ENCODE measurements around the gene MEX3A. TPM values are rescaled to one million over a fixed set of nuclear protein-coding genes. Genes with fewer than 3 reads are reported as not detected.

Gene MEX3A
- total RNA-seq, 1 donor from 2014 or later: 10.5 TPM

DNA sequence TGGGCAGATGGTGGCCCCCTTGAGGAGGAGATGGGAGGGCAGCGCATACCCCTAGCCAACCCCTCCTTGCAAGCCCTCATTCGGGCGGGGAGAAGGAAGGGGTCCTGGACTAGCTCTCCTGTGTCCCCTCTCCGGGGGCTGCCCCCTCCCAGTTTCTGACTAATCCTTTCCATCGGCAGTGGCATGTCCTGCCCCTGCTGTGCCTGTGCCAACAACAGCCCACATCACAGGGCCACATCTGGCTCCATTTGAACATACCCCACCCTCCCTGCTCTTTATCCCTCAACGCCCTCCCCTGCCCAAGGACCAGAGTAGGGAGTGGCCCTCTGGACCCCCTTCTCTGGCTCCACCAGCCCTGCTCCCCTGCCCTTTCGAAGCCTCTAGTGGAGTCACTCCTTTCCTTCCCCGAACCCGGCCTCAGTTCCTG, 21.3 kb upstream of the MEX3A start:
- DNase-seq (ENCODE audit: extremely low read depth, low read depth, low spot score): no peak

DNA sequence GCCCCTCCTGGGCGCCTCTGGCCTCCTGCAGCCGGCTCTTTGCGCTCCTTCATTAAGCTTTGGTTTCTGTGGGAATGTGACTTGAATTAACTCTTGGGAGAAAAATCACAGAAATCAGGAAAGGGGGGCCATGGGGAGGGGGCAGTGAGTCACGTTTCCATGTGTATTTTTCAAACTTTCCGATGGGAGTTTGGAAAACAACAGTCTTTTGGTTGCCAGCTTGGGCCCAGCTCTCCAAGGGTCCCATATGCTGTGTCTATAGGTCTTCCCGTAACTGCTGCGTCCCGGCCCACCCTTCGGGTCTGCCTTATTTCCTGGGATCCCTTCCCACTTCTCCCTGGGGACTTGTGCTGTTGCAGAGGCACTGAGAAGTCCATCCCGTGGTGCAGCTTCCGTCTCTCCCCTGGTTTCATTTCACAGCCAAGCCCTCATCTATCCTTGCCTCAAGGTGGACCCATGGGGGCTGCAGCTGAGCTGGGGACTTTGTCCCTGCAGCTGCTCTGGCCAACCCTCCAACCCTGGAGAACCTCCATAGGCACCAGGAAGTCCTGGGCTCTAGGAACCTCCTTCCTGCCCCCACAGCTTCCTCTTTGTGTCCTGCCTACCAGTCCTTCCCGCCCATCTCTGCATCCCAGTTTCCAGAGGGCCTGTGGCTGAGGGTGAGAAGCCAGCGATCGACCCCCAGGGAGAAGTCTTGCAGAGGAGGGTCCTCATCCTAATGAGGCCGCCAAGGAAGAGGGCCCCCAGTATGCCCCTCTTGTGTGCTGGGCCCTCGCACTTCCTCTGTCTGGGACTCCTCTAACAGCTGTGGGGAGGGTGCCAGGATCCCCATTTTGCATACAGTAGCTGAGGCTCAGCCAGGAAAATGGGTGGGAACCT, 20.6 kb upstream of the MEX3A start:
- no peak for DNase-seq (ENCODE audit: extremely low read depth, low read depth, low spot score)

GRCh38 chr1:156101880-156102279, 19.6 kb upstream of the MEX3A start:
- DNase-seq (ENCODE audit: extremely low read depth, low read depth, low spot score): no peak

- no peak for DNase-seq (ENCODE audit: extremely low read depth, low read depth, low spot score)
These were observed 18.1 kb upstream of the MEX3A start for GRCh38 chr1:156100205-156100995.

- DNase-seq (ENCODE audit: extremely low read depth, low read depth, low spot score): no peak
These were observed 17.0 kb upstream of the MEX3A start for GRCh38 chr1:156099282-156099681.

GRCh38 chr1:156098784-156099183, 16.5 kb upstream of the MEX3A start:
- DNase-seq (ENCODE audit: extremely low read depth, low read depth, low spot score): no peak

DNA sequence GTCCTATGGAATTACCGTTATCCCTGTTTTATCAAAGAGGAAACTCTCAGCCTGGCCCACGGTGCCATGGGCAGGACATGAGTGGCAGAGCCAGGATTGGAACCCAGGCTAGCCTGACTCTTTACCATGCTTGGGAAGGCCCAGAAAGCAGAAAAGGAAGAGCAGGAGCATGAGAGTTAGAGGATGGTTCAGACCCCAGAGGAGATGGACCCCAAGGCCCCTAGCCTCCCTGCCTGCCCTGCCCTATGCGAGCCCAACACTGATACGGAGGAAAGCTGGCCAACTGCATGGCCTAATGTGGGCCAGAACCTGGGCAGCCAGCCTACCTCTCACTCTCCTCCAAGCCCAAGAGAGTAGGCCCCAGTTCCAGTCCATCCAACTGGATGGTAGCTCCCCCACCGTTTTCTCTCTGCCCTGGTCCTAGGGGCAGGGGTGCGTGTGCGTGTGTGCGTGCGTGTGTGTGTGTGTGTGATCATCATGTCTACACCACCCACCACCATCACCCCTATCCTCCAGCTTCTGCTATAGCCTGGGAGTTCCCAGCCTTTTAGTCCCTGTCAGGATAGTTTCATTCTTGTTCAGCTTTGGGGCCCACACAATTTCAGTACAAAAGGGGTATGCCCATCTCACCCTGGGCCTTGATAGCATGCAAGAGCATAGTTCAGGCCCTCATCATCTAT, 15.4 kb upstream of the MEX3A start:
- no peak for DNase-seq (ENCODE audit: extremely low read depth, low read depth, low spot score)

DNA sequence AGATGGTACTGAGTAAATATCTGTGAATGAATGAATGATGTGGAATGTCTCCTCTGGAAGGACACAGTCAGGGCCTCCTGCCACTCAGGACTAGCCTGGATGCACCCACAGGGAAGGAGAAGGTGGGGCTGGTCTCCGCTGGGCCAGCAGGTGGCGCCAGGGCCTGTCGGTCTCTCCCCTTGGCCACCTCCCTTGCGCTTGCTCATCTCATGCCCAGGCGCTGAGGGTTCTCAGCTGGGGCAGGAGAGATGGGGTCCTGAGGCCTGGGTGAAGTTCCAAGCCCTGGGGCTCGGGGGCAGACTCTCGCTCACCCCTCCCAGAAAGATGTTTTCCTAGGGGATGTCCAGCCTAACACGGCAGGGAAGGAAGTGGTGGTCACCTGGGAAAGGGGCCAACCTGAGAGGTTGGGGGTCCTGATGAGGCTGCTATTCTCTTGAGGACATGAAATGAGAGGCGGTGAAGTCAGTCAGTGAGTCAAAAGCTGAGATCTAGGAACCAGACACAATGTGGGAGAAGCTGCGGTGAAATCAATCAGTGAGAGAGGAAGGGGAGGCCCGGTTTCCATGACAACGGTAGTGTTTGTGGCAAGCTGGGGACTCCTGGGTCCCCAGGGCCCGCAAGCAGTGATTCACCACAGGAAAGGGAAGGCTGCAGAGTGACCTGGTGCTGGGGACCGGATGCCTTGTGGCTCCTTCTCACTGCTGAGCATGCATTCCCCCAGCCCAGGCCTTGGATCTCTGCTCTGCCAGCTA, 14.6 kb upstream of the MEX3A start:
- no peak for DNase-seq (ENCODE audit: extremely low read depth, low read depth, low spot score)

GRCh38 chr1:156095906-156096508, 13.7 kb upstream of the MEX3A start:
- no peak for DNase-seq (ENCODE audit: extremely low read depth, low read depth, low spot score)

GRCh38 chr1:156091610-156092009, 9.3 kb upstream of the MEX3A start:
- no peak for DNase-seq (ENCODE audit: extremely low read depth, low read depth, low spot score)

DNA sequence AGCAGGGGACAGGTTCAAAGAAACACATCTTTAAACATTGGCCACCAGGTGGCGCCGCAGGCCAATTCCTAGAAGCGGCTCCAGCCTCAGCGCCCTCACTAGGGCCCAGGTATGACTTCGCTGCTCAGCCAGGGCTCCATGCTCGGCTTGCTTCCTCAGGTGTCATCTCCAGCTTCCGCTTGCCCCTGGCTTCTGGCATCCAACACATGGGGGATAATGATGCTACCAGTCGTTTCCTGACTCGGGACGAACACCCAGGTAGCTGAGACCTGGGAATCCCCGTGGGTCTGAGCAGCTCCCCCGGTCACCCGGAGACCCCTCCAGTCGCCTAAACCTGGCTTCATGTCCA, 8.5 kb upstream of the MEX3A start:
- DNase-seq (ENCODE audit: extremely low read depth, low read depth, low spot score): no peak

- DNase-seq (ENCODE audit: extremely low read depth, low read depth, low spot score): no peak
These were observed 8.0 kb upstream of the MEX3A start for GRCh38 chr1:156090138-156090839.

- no peak for DNase-seq (ENCODE audit: extremely low read depth, low read depth, low spot score)
These were observed 7.4 kb upstream of the MEX3A start for GRCh38 chr1:156089704-156090103.

- DNase-seq (ENCODE audit: extremely low read depth, low read depth, low spot score): no peak
These were observed 4.0 kb upstream of the MEX3A start for GRCh38 chr1:156086256-156086662.

- no peak for DNase-seq (ENCODE audit: extremely low read depth, low read depth, low spot score)
These were observed 1.8 kb upstream of the MEX3A start for GRCh38 chr1:156083800-156084790.

- no peak for DNase-seq (ENCODE audit: extremely low read depth, low read depth, low spot score)
These were observed 352 bp downstream of the MEX3A start for GRCh38 chr1:156081917-156082308.

DNA sequence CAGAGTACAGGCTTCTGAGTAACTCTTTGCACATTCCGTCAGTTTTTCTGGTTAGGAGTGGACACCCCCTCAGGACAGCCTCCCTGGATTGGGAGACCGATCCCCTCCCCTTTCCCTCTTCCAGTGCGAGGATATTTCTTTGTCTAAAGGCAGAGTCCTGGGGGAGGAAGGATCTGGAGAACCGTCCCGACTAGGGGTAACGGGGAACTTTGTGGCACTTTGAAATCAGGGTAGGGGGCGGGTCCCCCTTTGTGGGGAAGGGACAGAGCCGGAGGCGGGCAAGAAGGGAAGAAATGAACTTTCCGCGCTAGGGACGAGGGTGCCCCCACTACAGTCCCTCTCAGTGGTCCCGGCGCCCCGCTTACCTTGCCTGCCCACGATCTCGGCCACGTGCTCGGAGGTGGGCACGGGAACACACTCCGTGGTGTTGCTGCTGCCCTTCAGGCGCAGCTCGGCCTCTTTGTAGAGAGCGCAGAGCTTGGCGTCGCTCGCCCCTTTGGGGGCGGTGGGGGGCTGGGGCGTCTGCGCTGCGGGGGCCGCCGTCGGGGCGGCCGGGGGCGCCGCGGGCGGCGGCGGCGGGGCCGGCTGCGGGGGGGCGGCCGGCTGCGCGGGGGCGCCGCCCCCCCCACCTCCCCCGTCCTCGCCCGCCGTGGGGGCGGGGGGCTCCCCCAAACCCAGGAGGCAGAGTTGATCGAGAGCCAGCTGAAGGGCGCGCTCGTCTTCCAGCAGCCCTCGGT, 917 bp downstream of the MEX3A start:
- no peak for DNase-seq (ENCODE audit: extremely low read depth, low read depth, low spot score)

DNA sequence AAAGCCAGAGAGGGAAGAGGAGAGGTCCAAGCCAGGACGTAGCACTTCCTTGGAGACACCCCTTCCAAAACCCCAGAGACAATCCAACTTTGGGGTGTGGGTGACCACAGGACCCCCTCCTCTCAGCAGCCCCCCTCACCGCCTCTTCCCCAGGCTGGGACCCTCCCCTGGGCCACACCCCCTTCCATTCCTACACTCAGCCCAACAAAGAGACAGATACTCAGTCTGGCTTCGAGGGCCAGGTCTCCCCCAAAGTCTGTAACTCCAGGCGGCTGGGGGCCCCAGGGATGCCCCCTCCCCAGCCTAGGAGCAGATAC, 1.4 kb downstream of the MEX3A start:
- no peak for DNase-seq (ENCODE audit: extremely low read depth, low read depth, low spot score)
